Activated CD4-positive, alpha-beta memory T cell treated with anti-CD3 and anti-CD28 coated beads for 36 hours (primary cell): ENCODE results near the gene RTF2. TPM values are rescaled to one million over a fixed set of nuclear protein-coding genes. Genes with fewer than 3 reads are reported as not detected.

Experiments used
- CTCF ChIA-PET: fragments of 350-600 bp; sonication (Branson Sonifier 250); formaldehyde crosslinking; loops from one replicate; lab custom pipeline; 2021; ENCODE audit warnings: antibody characterized with exemption, inconsistent platforms; lab: Charles Lee
- POLR2A ChIA-PET: fragments of 350-600 bp; sonication (Branson Sonifier 250); formaldehyde crosslinking; loops from one replicate; lab custom pipeline; 2021; ENCODE audit warnings: antibody characterized with exemption; lab: Charles Lee
- DNase-seq: peaks from one replicate; pipeline ENCODE4 v3.0.0-alpha.2; 2020
- H3K27ac Mint-ChIP-seq: one replicate; pipeline ENCODE4 v1.8.0; 2021; ENCODE audit warnings: mixed read lengths
- H3K27me3 Mint-ChIP-seq: one replicate; pipeline ENCODE4 v1.8.0; 2021; ENCODE audit warnings: mixed read lengths
- H3K36me3 Mint-ChIP-seq: one replicate; pipeline ENCODE4 v1.8.0; 2021; ENCODE audit warnings: mixed read lengths
- H3K4me1 Mint-ChIP-seq: one replicate; pipeline ENCODE4 v1.8.0; 2021; ENCODE audit warnings: low read depth, mixed read lengths
- H3K4me3 Mint-ChIP-seq: one replicate; pipeline ENCODE4 v1.8.0; 2021; ENCODE audit warnings: mild to moderate bottlenecking, mixed read lengths
- H3K9me3 Mint-ChIP-seq: one replicate; pipeline ENCODE4 v1.8.0; 2021; ENCODE audit warnings: mixed read lengths
- intact Hi-C: fragments of 100-400 bp; cut with micrococcal nuclease; formaldehyde crosslinking; loops from one replicate; pipeline ENCODE4 v1.15.1; 2023
- total RNA-seq, 2 experiments: library from RNA; stranded (reverse); gene quantifications; one replicate each; pipeline ENCODE4 v1.2.3, GENCODE V29; 2021

The RTF2 gene
- total RNA-seq, 2 experiments from 2014 or later: 81.8 to 83.1 TPM

DNA sequence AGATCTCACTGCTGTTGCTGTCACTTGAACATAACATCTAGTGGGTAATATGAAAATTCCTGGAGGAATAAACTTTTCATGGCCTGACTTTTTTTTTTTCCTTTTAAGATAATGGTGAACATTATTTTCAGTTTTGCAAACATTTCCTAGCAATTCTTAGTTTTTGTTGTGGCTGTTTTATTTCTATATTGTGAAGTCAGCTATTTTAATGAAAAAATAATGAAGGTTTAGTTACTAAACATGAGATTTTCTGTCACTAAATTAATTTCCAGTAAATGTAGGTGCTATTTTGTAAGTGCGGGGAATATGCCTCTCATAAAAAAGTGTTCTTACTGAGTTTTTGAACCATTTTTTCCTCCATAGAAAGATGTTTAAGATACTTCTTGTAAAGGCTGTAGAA, 32.7 kb downstream of the RTF2 start:
- no peak overlapping the region for H3K27ac Mint-ChIP-seq
- H3K27me3 Mint-ChIP-seq: no peaks in the 10 kb centered on the region
- H3K4me1 Mint-ChIP-seq: peaks cover 2% of the 10 kb centered on the region
- no peak overlapping the region for H3K4me3 Mint-ChIP-seq
- intact Hi-C loops: no loop called here
- ChIA-PET POLR2A (no interaction called here), CTCF (no interaction called here)
- peaks cover 2% of the 10 kb centered on the region for H3K9me3 Mint-ChIP-seq
- peaks cover 21% of the 10 kb centered on the region for H3K36me3 Mint-ChIP-seq
- no peak for DNase-seq

DNA sequence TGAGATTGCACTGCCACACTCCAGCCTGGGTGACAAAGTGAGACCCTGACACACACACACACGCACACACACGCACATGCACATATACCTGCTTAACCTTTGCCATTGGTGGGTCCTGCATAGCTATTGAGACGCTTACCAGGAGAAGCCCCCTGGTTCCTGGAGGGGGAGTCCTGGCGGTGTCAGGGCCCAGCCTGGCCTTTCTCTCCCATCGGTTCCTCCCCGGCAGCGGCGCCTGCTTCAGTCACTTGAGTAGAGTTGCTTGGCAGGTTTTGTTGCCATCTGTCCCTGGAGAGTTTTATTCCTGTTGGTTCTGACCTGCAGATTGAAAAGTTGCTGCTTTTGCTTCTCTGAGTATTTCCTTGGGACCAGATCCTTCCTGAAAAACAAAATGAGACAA, 35.5 kb downstream of the RTF2 start:
- H3K4me3 Mint-ChIP-seq: no peak overlapping the region
- H3K36me3 Mint-ChIP-seq: peaks cover 4% of the 10 kb centered on the region
- intact Hi-C loops: loop anchor here (2.0 kb wide), 1 partner anchor 111 kb away; the partner anchor contains the start of genes AURKA and CSTF1
- H3K9me3 Mint-ChIP-seq: no peaks in the 10 kb centered on the region
- CTCF ChIA-PET: no interaction called here
- POLR2A ChIA-PET: no interaction called here
- peaks cover 2% of the 10 kb centered on the region for H3K4me1 Mint-ChIP-seq
- H3K27ac Mint-ChIP-seq: no peak overlapping the region
- no peak for DNase-seq
- H3K27me3 Mint-ChIP-seq: no peaks in the 10 kb centered on the region

DNA sequence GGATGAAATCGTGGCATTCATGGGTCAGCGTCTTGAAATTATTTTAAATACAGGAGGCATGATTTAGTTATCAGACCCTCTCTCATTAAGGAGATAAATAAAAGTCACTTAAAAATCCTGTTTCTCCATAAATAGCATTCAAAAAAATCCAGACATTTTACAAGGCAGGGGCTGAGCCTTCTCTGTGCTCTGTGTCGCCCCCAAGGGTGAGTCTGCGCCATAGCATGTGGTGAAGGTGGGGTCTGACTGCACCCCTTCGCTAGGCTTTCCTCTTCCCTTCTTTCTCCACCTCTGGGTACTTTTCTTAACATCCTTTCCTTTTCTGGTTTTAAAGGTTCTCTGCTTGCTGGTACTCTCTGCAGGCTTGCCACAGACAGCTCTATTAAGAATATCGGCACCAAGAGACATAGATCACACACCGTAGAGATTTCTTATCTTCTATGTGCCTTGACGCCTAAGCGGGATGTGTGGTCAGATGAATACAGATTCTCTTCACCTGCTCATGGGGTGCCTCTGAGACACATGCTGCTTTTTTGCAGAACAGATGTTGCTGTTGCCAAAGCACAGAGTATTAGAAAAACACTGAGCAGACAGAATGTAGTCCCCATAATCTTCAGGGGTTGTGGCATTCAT, 36.1 kb downstream of the RTF2 start:
- H3K27ac Mint-ChIP-seq: no peak overlapping the region
- peak; percentile 35 for DNase-seq
- CTCF ChIA-PET: interaction anchor here (1.0 to 1.5 kb wide), 2 partner anchors 106 to 109 kb away, joined by 3 to 6 read pairs; no protein-coding TSS in a partner anchor
- intact Hi-C loops: loop anchor here (2.0 kb wide), 1 partner anchor 112 kb away; the partner anchor contains the start of genes AURKA and CSTF1
- peaks cover 2% of the 10 kb centered on the region for H3K4me1 Mint-ChIP-seq
- H3K36me3 Mint-ChIP-seq: peaks cover 4% of the 10 kb centered on the region
- H3K4me3 Mint-ChIP-seq: no peak overlapping the region
- no peaks in the 10 kb centered on the region for H3K27me3 Mint-ChIP-seq
- POLR2A ChIA-PET: no interaction called here
- no peaks in the 10 kb centered on the region for H3K9me3 Mint-ChIP-seq

DNA sequence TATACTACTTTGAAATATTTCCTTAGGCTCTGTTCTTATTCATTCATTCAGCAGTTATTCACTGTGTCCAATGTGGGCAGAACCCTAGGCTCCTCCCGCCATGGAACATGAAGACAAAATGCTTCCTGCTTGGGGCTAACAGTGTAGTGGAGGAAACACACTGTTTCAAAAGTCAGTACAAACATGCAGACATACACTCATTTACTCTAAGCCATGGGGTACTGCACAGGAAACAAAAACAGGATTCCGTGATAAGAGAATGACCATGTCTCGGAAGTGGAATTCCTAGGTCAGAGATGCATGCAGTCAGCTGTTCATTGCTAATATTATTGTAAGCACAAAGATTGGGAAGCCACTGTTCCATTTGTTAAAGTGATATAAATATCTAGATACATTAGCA, 37.7 kb downstream of the RTF2 start:
- no peaks in the 10 kb centered on the region for H3K9me3 Mint-ChIP-seq
- intact Hi-C loops: no loop called here
- H3K36me3 Mint-ChIP-seq: peaks cover 4% of the 10 kb centered on the region
- ChIA-PET CTCF (interaction anchor here (1.2 to 1.5 kb wide), 2 partner anchors 44 to 107 kb away, joined by 3 to 6 read pairs; no protein-coding TSS in a partner anchor), POLR2A (no interaction called here)
- no peaks in the 10 kb centered on the region for H3K27me3 Mint-ChIP-seq
- no peak overlapping the region for H3K27ac Mint-ChIP-seq
- peaks cover 2% of the 10 kb centered on the region for H3K4me1 Mint-ChIP-seq
- no peak for DNase-seq
- no peak overlapping the region for H3K4me3 Mint-ChIP-seq

DNA sequence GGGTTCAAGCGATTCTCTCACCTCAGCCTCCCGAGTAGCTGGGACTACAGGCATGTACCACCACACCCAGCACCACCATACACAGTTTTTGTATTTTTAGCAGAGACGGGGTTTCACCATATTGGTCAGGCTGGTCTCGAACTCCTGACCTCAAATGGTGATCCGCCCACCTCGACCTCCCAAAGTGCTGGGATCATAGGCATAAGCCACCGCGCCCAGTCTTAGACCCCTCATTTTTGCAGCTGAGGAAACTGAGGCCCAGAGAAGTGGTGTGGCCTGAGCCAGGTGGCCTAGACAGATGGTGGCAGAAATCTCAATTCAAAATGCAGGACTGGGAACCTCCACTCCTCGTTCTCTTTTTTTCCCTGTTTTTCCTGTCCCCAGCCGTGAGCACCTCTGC, 43.5 kb downstream of the RTF2 start:
- Mint-ChIP-seq H3K4me3 (no peak overlapping the region), H3K4me1 (no peaks in the 10 kb centered on the region), H3K27ac (no peak overlapping the region), H3K36me3 (peaks cover 24% of the 10 kb centered on the region), H3K27me3 (no peaks in the 10 kb centered on the region), H3K9me3 (no peaks in the 10 kb centered on the region)
- POLR2A ChIA-PET: no interaction called here
- intact Hi-C loops: no loop called here
- CTCF ChIA-PET: no interaction called here
- DNase-seq: no peak

DNA sequence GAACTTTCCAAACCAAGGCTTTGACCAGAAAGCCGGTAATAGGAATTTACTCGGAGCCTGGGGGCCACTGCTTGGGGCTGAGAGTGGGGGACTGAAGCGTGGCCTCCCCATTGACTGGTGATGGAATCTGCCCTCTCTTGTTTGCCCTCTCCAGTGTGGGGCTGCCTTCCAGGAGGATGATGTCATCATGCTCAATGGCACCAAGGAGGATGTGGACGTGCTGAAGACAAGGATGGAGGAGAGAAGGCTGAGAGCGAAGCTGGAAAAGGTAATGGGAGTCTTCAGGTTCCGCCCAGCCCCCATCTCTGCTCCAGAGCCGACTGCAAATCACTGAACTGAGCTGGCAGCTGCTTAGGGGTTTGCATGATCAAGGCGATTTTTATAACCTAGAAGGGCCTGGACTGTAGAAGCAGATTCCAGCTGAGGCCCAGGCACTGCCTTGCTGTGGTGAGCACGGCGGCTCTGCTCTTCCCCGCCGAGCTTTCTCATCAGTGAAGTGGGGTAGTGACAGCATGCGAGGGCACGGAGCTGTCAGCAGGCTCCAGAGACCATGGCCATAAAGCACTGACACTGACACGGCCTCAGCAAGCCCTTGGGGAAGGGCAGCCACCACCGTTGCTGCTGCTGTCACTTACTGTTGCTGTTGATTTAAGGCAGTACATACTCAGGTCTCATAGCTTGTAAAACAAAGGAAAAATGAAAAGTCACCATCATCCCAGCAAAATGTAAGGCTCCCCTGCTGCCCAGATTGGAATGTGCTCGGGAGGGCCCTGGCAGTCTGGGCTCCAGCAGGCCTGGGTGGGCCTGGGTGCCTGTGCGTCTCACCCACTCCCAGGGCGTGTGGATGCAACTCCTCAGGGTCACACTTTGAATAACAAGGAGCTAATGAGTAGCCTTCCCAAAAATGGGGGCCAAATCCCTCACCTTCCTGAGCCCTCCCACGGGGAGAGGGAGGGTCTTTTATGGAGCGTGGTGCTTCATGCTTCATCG, 45.0 kb downstream of the RTF2 start:
- Mint-ChIP-seq H3K9me3 (peaks cover under 1% of the 10 kb centered on the region), H3K4me3 (no peak overlapping the region), H3K27ac (no peak overlapping the region), H3K27me3 (no peaks in the 10 kb centered on the region), H3K36me3 (peaks cover 40% of the 10 kb centered on the region), H3K4me1 (no peaks in the 10 kb centered on the region)
- ChIA-PET CTCF (interaction anchor here (1.5 kb wide), 1 partner anchor 121 kb away, joined by 3 read pairs; the partner anchor contains the start of genes AURKA and CSTF1), POLR2A (no interaction called here)
- intact Hi-C loops: no loop called here
- no peak for DNase-seq

DNA sequence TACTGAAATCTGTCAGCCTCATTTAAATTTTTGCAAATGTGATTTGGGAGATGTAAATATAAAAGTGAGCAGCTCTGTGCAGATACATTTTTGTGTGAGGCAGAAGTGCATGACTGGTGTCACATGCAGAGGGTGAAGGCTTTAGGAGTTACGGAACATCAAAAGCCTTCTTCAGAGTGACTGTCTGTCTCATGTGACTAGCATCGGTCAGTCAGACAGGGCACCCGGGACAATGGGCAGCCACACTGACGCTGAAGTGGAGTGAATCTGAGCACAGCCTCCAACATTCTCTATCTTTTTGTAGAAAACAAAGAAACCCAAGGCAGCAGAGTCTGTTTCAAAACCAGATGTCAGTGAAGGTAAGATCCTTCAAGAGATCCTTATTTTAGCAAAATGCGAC, 48.2 kb downstream of the RTF2 start:
- Mint-ChIP-seq H3K27me3 (no peaks in the 10 kb centered on the region), H3K4me3 (no peak overlapping the region), H3K27ac (no peak overlapping the region), H3K4me1 (no peaks in the 10 kb centered on the region), H3K36me3 (peaks cover 72% of the 10 kb centered on the region), H3K9me3 (peaks cover 22% of the 10 kb centered on the region)
- POLR2A ChIA-PET: no interaction called here
- CTCF ChIA-PET: interaction anchor here (0.8 to 0.9 kb wide), 2 partner anchors 14 to 105 kb away, joined by 3 read pairs; partner anchors contain the start of gene CASS4
- no peak for DNase-seq
- intact Hi-C loops: loop anchor here (1.0 kb wide), 1 partner anchor 116 kb away; no protein-coding TSS in a partner anchor

DNA sequence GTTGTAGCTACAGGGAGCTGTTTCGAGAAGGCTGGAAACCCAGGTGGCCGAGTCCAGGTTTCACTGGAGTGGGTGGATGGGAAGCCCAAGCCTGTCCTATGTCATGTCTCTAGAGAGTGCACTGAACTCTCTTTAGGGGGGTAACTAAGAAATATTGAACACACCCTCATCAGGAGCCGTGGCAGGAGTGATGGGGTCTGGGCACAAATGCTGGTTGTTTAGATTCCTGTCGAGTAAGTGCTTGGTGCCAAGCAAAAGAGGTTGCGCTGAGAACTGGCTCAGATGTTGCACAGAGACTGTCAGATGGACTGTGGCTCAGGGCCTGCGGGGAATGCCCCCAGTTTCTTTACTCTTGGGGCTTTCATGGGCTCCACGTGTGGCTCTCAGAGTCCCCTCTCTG, 48.8 kb downstream of the RTF2 start:
- H3K4me1 Mint-ChIP-seq: no peaks in the 10 kb centered on the region
- DNase-seq: no peak
- intact Hi-C loops: no loop called here
- no peak overlapping the region for H3K27ac Mint-ChIP-seq
- H3K36me3 Mint-ChIP-seq: peaks cover 72% of the 10 kb centered on the region
- ChIA-PET POLR2A (no interaction called here), CTCF (no interaction called here)
- H3K27me3 Mint-ChIP-seq: no peaks in the 10 kb centered on the region
- no peak overlapping the region for H3K4me3 Mint-ChIP-seq
- peaks cover 23% of the 10 kb centered on the region for H3K9me3 Mint-ChIP-seq

DNA sequence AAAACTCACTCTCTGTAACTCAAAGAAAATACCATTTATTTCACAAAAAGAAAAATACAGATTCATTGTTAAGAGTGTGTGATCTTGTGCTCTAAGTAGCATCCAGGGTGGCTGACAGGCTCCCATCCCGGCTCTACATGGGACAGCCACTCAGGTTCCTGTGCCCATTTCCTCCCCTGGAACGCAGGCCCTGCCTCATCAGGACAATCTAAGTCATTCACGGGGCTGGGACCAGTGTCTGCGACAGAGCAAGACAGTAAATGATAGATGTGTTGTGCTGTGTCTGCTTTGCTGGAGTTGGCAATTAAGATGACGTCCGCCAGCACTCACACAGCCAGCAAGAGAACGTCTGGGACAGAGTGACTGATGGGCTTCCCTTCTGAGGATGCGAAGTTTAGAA, 49.2 kb downstream of the RTF2 start:
- H3K27me3 Mint-ChIP-seq: no peaks in the 10 kb centered on the region
- no peak overlapping the region for H3K27ac Mint-ChIP-seq
- intact Hi-C loops: no loop called here
- H3K36me3 Mint-ChIP-seq: peaks cover 70% of the 10 kb centered on the region
- H3K4me1 Mint-ChIP-seq: no peaks in the 10 kb centered on the region
- DNase-seq: no peak
- ChIA-PET CTCF (no interaction called here), POLR2A (no interaction called here)
- peaks cover 23% of the 10 kb centered on the region for H3K9me3 Mint-ChIP-seq
- no peak overlapping the region for H3K4me3 Mint-ChIP-seq

DNA sequence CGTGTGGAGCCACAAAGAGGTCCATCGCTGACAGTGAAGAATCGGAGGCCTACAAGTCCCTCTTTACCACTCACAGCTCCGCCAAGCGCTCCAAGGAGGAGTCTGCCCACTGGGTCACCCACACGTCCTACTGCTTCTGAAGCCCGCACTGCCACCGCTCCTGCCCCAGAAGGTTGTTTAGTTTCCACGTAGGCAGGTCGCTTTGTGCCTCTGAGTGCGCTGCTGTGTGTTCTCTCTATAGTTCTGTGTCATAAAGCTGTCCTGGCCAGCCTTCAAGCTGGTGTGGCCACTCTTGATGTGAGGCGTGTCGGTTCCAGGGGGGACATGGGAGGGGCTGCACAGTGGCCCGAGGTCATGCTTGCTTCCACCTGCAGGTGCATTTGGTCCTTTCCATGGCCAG, 49.7 kb downstream of the RTF2 start:
- Mint-ChIP-seq H3K36me3 (peaks cover 68% of the 10 kb centered on the region), H3K9me3 (peaks cover 23% of the 10 kb centered on the region), H3K4me1 (peaks cover under 1% of the 10 kb centered on the region), H3K27ac (no peak overlapping the region), H3K27me3 (no peaks in the 10 kb centered on the region), H3K4me3 (no peak overlapping the region)
- ChIA-PET CTCF (no interaction called here), POLR2A (no interaction called here)
- intact Hi-C loops: no loop called here
- no peak for DNase-seq

DNA sequence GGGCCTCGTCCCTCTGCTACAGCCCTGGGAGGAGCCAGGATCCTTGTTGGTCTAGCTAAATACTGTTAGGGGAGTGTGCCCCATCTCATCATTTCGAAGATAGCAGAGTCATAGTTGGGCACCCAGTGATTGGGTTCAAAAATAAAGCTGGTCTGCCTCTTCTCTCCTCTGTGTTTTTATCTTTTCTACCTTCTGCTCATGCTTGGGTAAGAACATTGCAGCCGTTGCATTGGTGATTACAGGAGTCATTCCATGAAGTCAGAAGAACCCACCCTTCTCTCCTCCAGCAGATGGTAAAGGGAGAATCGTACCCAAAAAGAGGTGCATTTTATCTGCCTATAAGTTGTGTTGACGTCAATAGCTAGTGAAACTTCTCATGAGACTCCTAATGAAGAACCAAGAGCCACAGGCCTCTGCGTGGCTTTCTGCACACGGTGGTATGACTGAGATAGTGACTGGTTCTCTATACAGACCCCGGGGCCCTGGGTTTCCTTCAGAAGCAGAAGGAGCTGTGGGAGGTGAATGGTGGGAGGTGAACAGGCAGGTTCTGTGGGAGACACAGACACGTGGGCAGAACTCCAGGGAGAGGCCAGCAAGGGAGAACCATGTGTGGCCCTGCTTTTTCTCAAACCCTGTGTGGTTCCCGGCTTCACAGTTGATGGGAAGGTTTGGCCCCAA, 50.4 kb downstream of the RTF2 start:
- Mint-ChIP-seq H3K4me3 (no peak overlapping the region), H3K4me1 (peaks cover 3% of the 10 kb centered on the region), H3K36me3 (peaks cover 66% of the 10 kb centered on the region), H3K9me3 (peaks cover 23% of the 10 kb centered on the region), H3K27me3 (no peaks in the 10 kb centered on the region), H3K27ac (no peak overlapping the region)
- CTCF ChIA-PET: no interaction called here
- DNase-seq: no peak
- intact Hi-C loops: no loop called here
- POLR2A ChIA-PET: no interaction called here

DNA sequence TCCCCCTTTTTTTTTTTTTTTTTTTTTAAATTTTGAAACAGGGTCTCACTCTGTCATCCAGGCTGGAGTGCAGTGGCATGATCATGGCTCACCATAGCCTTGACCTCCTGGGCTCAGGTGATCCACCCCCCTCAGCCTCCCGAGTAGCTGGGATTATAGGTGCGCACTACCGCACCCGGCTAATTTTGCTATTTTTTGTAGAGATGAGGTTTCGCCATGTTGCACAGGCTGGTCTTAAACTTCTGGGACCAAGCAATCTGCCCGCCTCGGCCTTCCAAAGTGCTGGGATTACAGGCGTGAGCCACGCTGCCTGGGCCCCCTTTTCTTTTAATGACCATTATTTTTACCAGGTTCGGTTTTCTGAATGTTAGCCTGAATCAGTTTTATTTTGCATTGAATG, 51.1 kb downstream of the RTF2 start:
- H3K36me3 Mint-ChIP-seq: peaks cover 62% of the 10 kb centered on the region
- CTCF ChIA-PET: no interaction called here
- H3K27me3 Mint-ChIP-seq: no peaks in the 10 kb centered on the region
- intact Hi-C loops: no loop called here
- H3K4me3 Mint-ChIP-seq: no peak overlapping the region
- no peak for DNase-seq
- H3K9me3 Mint-ChIP-seq: peaks cover 23% of the 10 kb centered on the region
- POLR2A ChIA-PET: no interaction called here
- peaks cover 3% of the 10 kb centered on the region for H3K4me1 Mint-ChIP-seq
- H3K27ac Mint-ChIP-seq: no peak overlapping the region
